H1 (cell line): ENCODE measurements around the gene FBLIM1. TPM values are rescaled to one million over a fixed set of nuclear protein-coding genes. Genes with fewer than 3 reads are reported as not detected.

Experiments
- ATF3 ChIP-seq: IDR thresholded peaks from 2 replicates; pipeline ENCODE4 v1.6.1; 2011; ENCODE audit warnings: low read depth, mild to moderate bottlenecking, low read length; ENCODE audit not compliant: insufficient read depth
- CHD7 ChIP-seq: fragments of 300-600 bp; sonication (generic); IDR thresholded peaks from 2 replicates; pipeline ENCODE4 v1.7.1; 2012; ENCODE audit warnings: low read length, moderate library complexity, mild to moderate bottlenecking, inconsistent platforms; ENCODE audit not compliant: insufficient replicate concordance
- JUND ChIP-seq: IDR thresholded peaks from 2 replicates; pipeline ENCODE4 v1.6.1; 2011; ENCODE audit warnings: mild to moderate bottlenecking, improper control_type of control experiment, low read length
- RXRA ChIP-seq: IDR thresholded peaks from 2 replicates; pipeline ENCODE4 v1.6.1; 2011; ENCODE audit warnings: low read depth, mild to moderate bottlenecking, low read length, moderate library complexity; ENCODE audit not compliant: insufficient read depth
- SIN3A ChIP-seq, 2 experiments: IDR thresholded peaks in 1 of 2; conservative IDR thresholded peaks in 1 of 2; 2 replicates each; pipeline ENCODE4 v1.6.1; 2011 to 2012; ENCODE audit warnings: low read length in 2 of 2, improper control_type of control experiment in 1 of 2, low read depth in 1 of 2, mild to moderate bottlenecking in 1 of 2
- SP4 ChIP-seq: IDR thresholded peaks from 2 replicates; pipeline ENCODE4 v1.6.1; 2012; ENCODE audit warnings: low read length, inconsistent platforms
- SUZ12 ChIP-seq: fragments of 200-600 bp; sonication (generic); IDR thresholded peaks from 2 replicates; pipeline ENCODE4 v1.6.1; 2012; ENCODE audit warnings: mild to moderate bottlenecking, inconsistent platforms, low read length, moderate library complexity, mixed read lengths
- polyA plus RNA-seq, 7 experiments: library from polyadenylated mRNA; depleted of rRNA in 3 of 7; stranded (reverse) in 5 of 7; unstranded in 2 of 7; fragments of >200 nt in 5 of 7; fragments of 200-250 nt in 2 of 7; gene quantifications; 1 replicate in 5 of 7; 2 replicates in 1 of 7; 4 replicates in 1 of 7; pipeline versions ENCODE4 v1.2.1 to v1.2.3, GENCODE V29; 2011 to 2013; ENCODE audit warnings: missing spikeins in 2 of 7, mixed read lengths in 2 of 7
- total RNA-seq: library from RNA; stranded (reverse); fragmentation: NEBNext Ultra II Directional; extraction: Animal tissue kit (Norgen Biotek cat#: 25700); gene quantifications from 2 replicates; pipeline ENCODE4 v1.2.1, GENCODE V29; 2021

FBLIM1 gene
- total and polyA plus RNA-seq, 2 of the 8 experiments (the other 6 are each of a cell fraction or from before 2014, with no cell fraction given), result 66.6 to 66.7 TPM

GRCh38 chr1:15727866-15728534, 30.6 kb upstream of the FBLIM1 start (continued):
- no peak for TF ChIP-seq SUZ12
- no peak for TF ChIP-seq RXRA
- no peak for TF ChIP-seq JUND
- no peak for TF ChIP-seq SP4
- no peak for TF ChIP-seq ATF3
- no peak for TF ChIP-seq CHD7
- no peak for TF ChIP-seq SIN3A (conservative IDR thresholded peaks at IDR 0.05 in 1 of 2, IDR thresholded peaks at IDR 0.05 in 1 of 2; ENCODE audit: low read depth in 1 of 2, low read length in 2 of 2)
